ENCODE data around the gene CD6. TPM values are rescaled to one million over a fixed set of nuclear protein-coding genes. Genes with fewer than 3 reads are reported as not detected.

CD6 gene
- total RNA-seq, 2 experiments from 2014 or later = 286 to 377 TPM

- intact Hi-C loops (cut with DNase I, micrococcal nuclease) = no loop called here
- POLR2A ChIA-PET = no interaction called here
- Mint-ChIP-seq H3K27me3 (no peaks in the 10 kb centered on the region), H3K27ac (no peak overlapping the region), H3K4me1 (peaks cover 5% of the 10 kb centered on the region), H3K4me3 (no peak overlapping the region), H3K9me3 (ENCODE audit: low read depth) (no peaks in the 10 kb centered on the region), H3K36me3 (ENCODE audit: low read depth) (no peaks in the 10 kb centered on the region)
- DNase-seq = no peak
- no peak for ATAC-seq
- CTCF ChIA-PET = no interaction called here
Observed at GRCh38 chr11:60936467-60937143, 34.9 kb upstream of the CD6 start.

GRCh38 chr11:60937144-60937527, 34.3 kb upstream of the CD6 start:
- CTCF ChIA-PET = no interaction called here
- ATAC-seq = no peak
- no peak overlapping the region for H3K4me3 Mint-ChIP-seq
- no peak for DNase-seq
- no peaks in the 10 kb centered on the region for H3K27me3 Mint-ChIP-seq
- no peak overlapping the region for H3K27ac Mint-ChIP-seq
- no peaks in the 10 kb centered on the region for H3K9me3 Mint-ChIP-seq (ENCODE audit: low read depth)
- no peaks in the 10 kb centered on the region for H3K36me3 Mint-ChIP-seq (ENCODE audit: low read depth)
- POLR2A ChIA-PET = no interaction called here
- intact Hi-C loops (cut with DNase I, micrococcal nuclease) = no loop called here
- peaks cover 5% of the 10 kb centered on the region for H3K4me1 Mint-ChIP-seq

- H3K9me3 Mint-ChIP-seq (ENCODE audit: low read depth) = no peaks in the 10 kb centered on the region
- ChIA-PET POLR2A (no interaction called here), CTCF (no interaction called here)
- H3K27ac Mint-ChIP-seq = no peak overlapping the region
- H3K4me1 Mint-ChIP-seq = peaks cover 5% of the 10 kb centered on the region
- ATAC-seq (no peak), DNase-seq (no peak)
- H3K27me3 Mint-ChIP-seq = no peaks in the 10 kb centered on the region
- intact Hi-C loops (cut with DNase I, micrococcal nuclease) = no loop called here
- no peak overlapping the region for H3K4me3 Mint-ChIP-seq
- H3K36me3 Mint-ChIP-seq (ENCODE audit: low read depth) = no peaks in the 10 kb centered on the region
Observed at GRCh38 chr11:60937811-60938210, 33.7 kb upstream of the CD6 start.

- intact Hi-C loops (cut with DNase I, micrococcal nuclease) = no loop called here
- CTCF ChIA-PET = no interaction called here
- ATAC-seq (no peak), DNase-seq (no peak)
- Mint-ChIP-seq H3K4me3 (no peak overlapping the region), H3K27ac (no peak overlapping the region), H3K27me3 (no peaks in the 10 kb centered on the region), H3K9me3 (ENCODE audit: low read depth) (no peaks in the 10 kb centered on the region), H3K4me1 (peaks cover 5% of the 10 kb centered on the region), H3K36me3 (ENCODE audit: low read depth) (peaks cover 1% of the 10 kb centered on the region)
- POLR2A ChIA-PET = no interaction called here
Observed at GRCh38 chr11:60938500-60938899, 33.0 kb upstream of the CD6 start.

- Mint-ChIP-seq H3K4me3 (no peak overlapping the region), H3K27me3 (no peaks in the 10 kb centered on the region), H3K27ac (no peak overlapping the region), H3K4me1 (peaks cover 5% of the 10 kb centered on the region), H3K9me3 (ENCODE audit: low read depth) (no peaks in the 10 kb centered on the region), H3K36me3 (ENCODE audit: low read depth) (peaks cover 2% of the 10 kb centered on the region)
- DNase-seq = no peak
- CTCF ChIA-PET = interaction anchor here (0.7 to 0.9 kb wide), 2 partner anchors 10 to 38 kb away, joined by 3 to 4 read pairs; no protein-coding TSS in a partner anchor
- intact Hi-C loops (cut with DNase I, micrococcal nuclease) = no loop called here
- POLR2A ChIA-PET = no interaction called here
- ATAC-seq = no peak
Observed at GRCh38 chr11:60939301-60939700, 32.2 kb upstream of the CD6 start.

- ATAC-seq (peak; percentile 24), DNase-seq (no peak)
- Mint-ChIP-seq H3K27ac (no peak overlapping the region), H3K9me3 (ENCODE audit: low read depth) (no peaks in the 10 kb centered on the region), H3K4me3 (no peak overlapping the region), H3K36me3 (ENCODE audit: low read depth) (peaks cover 2% of the 10 kb centered on the region), H3K4me1 (peaks cover 5% of the 10 kb centered on the region), H3K27me3 (no peaks in the 10 kb centered on the region)
- intact Hi-C loops (cut with DNase I, micrococcal nuclease) = no loop called here
- ChIA-PET CTCF (interaction anchor here (0.7 to 0.9 kb wide), 2 partner anchors 10 to 38 kb away, joined by 3 to 4 read pairs; no protein-coding TSS in a partner anchor), POLR2A (no interaction called here)
Observed at GRCh38 chr11:60939855-60940254, 31.6 kb upstream of the CD6 start.

GRCh38 chr11:60941371-60942119, 29.9 kb upstream of the CD6 start:
- DNase-seq (no peak), ATAC-seq (no peak)
- intact Hi-C loops (cut with DNase I, micrococcal nuclease) = no loop called here
- Mint-ChIP-seq H3K36me3 (ENCODE audit: low read depth) (peaks cover 2% of the 10 kb centered on the region), H3K9me3 (ENCODE audit: low read depth) (no peaks in the 10 kb centered on the region), H3K4me3 (no peak overlapping the region), H3K27me3 (no peaks in the 10 kb centered on the region), H3K4me1 (peaks cover 5% of the 10 kb centered on the region), H3K27ac (no peak overlapping the region)
- POLR2A ChIA-PET = no interaction called here
- CTCF ChIA-PET = interaction anchor here (0.6 to 1.0 kb wide), 2 partner anchors 20 to 83 kb away, joined by 3 read pairs; no protein-coding TSS in a partner anchor

GRCh38 chr11:60942219-60942618, 29.3 kb upstream of the CD6 start:
- Mint-ChIP-seq H3K9me3 (ENCODE audit: low read depth) (no peaks in the 10 kb centered on the region), H3K4me1 (peaks cover 5% of the 10 kb centered on the region), H3K36me3 (ENCODE audit: low read depth) (peaks cover 2% of the 10 kb centered on the region), H3K27me3 (no peaks in the 10 kb centered on the region), H3K27ac (no peak overlapping the region), H3K4me3 (no peak overlapping the region)
- CTCF ChIA-PET = interaction anchor here (0.6 kb wide), 1 partner anchor 84 kb away, joined by 3 read pairs; no protein-coding TSS in a partner anchor
- DNase-seq = no peak
- no peak for ATAC-seq
- POLR2A ChIA-PET = no interaction called here
- intact Hi-C loops (cut with DNase I, micrococcal nuclease) = no loop called here

- CTCF ChIA-PET = interaction anchor here (0.7 kb wide), 1 partner anchor 241 kb away, joined by 3 read pairs; no protein-coding TSS in a partner anchor
Observed at GRCh38 chr11:60942970-60943565, 28.4 kb upstream of the CD6 start.

GRCh38 chr11:60944490-60945294, 26.8 kb upstream of the CD6 start:
- no peaks in the 10 kb centered on the region for H3K27me3 Mint-ChIP-seq
- intact Hi-C loops (cut with DNase I, micrococcal nuclease) = no loop called here
- H3K4me3 Mint-ChIP-seq = no peak overlapping the region
- no peak overlapping the region for H3K27ac Mint-ChIP-seq
- ATAC-seq = peak; percentile 47
- CTCF ChIA-PET = interaction anchor here (0.6 to 1.0 kb wide), 3 partner anchors 9 to 54 kb away, joined by 3 read pairs; no protein-coding TSS in a partner anchor
- H3K9me3 Mint-ChIP-seq (ENCODE audit: low read depth) = no peaks in the 10 kb centered on the region
- peaks cover 3% of the 10 kb centered on the region for H3K4me1 Mint-ChIP-seq
- DNase-seq = peak; percentile 25
- peaks cover 2% of the 10 kb centered on the region for H3K36me3 Mint-ChIP-seq (ENCODE audit: low read depth)
- POLR2A ChIA-PET = no interaction called here

More at GRCh38 chr11:60942970-60943565, 28.4 kb upstream of the CD6 start:
- DNase-seq = no peak
- peaks cover 5% of the 10 kb centered on the region for H3K4me1 Mint-ChIP-seq
- peaks cover 2% of the 10 kb centered on the region for H3K36me3 Mint-ChIP-seq (ENCODE audit: low read depth)
- no peak overlapping the region for H3K27ac Mint-ChIP-seq
- no peaks in the 10 kb centered on the region for H3K9me3 Mint-ChIP-seq (ENCODE audit: low read depth)
- intact Hi-C loops (cut with DNase I, micrococcal nuclease) = no loop called here
- ATAC-seq = no peak
- POLR2A ChIA-PET = no interaction called here
- H3K4me3 Mint-ChIP-seq = no peak overlapping the region
- H3K27me3 Mint-ChIP-seq = no peaks in the 10 kb centered on the region

- Mint-ChIP-seq H3K9me3 (ENCODE audit: low read depth) (no peaks in the 10 kb centered on the region), H3K27me3 (no peaks in the 10 kb centered on the region), H3K27ac (no peak overlapping the region), H3K4me1 (peaks cover 3% of the 10 kb centered on the region), H3K4me3 (no peak overlapping the region), H3K36me3 (ENCODE audit: low read depth) (peaks cover 2% of the 10 kb centered on the region)
- ChIA-PET POLR2A (interaction anchor here (0.5 kb wide), 1 partner anchor 82 kb away, joined by 6 read pairs; no protein-coding TSS in a partner anchor), CTCF (interaction anchor here (0.6 to 1.0 kb wide), 4 partner anchors 8 to 1332 kb away, joined by 3 read pairs; no protein-coding TSS in a partner anchor)
- intact Hi-C loops (cut with DNase I, micrococcal nuclease) = no loop called here
- no peak for ATAC-seq
- no peak for DNase-seq
Observed at GRCh38 chr11:60945295-60945667, 26.2 kb upstream of the CD6 start.
